Loucy (cell line): Measurements from ENCODE around the gene PKD1L1.

Source experiments
- H2AFZ ChIP-seq: fragments of 200-600 bp; sonication (generic); 2 replicates; pipeline ENCODE4 v1.6.0; 2016; ENCODE audit warnings: antibody characterized with exemption, mild to moderate bottlenecking, low read length, moderate library complexity
- H3F3A ChIP-seq: fragments of 200-600 bp; 2 replicates; pipeline ENCODE4 v1.6.0; 2016; ENCODE audit warnings: antibody characterized with exemption, low read depth, mild to moderate bottlenecking
- H3K27me3 ChIP-seq: fragments of 200-600 bp; sonication (generic); 2 replicates; pipeline ENCODE4 v1.6.1; 2014; ENCODE audit warnings: low read length, mild to moderate bottlenecking; ENCODE audit not compliant: insufficient read depth, poor library complexity, severe bottlenecking
- H3K36me3 ChIP-seq: fragments of 200-600 bp; sonication (generic); 2 replicates; pipeline ENCODE4 v1.6.1; 2016; ENCODE audit warnings: low read length; ENCODE audit not compliant: insufficient read depth
- H3K4me1 ChIP-seq: fragments of 200-600 bp; sonication (generic); 2 replicates; pipeline ENCODE4 v1.5.1; 2014; ENCODE audit warnings: low read length, mild to moderate bottlenecking; ENCODE audit not compliant: insufficient read depth, poor library complexity, severe bottlenecking
- H3K4me2 ChIP-seq: fragments of 200-600 bp; sonication (generic); 2 replicates; pipeline ENCODE4 v1.6.0; 2014; ENCODE audit warnings: antibody characterized with exemption, low read length, low read depth, mild to moderate bottlenecking; ENCODE audit not compliant: poor library complexity, severe bottlenecking
- H3K4me3 ChIP-seq: fragments of 200-600 bp; sonication (generic); 2 replicates; pipeline ENCODE4 v1.5.1; 2014; ENCODE audit warnings: low read length, mild to moderate bottlenecking, mixed read lengths; ENCODE audit not compliant: poor library complexity, severe bottlenecking
- H3K79me2 ChIP-seq: fragments of 200-600 bp; sonication (generic); 2 replicates; pipeline ENCODE4 v1.6.1; 2014; ENCODE audit warnings: low read length; ENCODE audit not compliant: insufficient read depth
- H3K9ac ChIP-seq: fragments of 200-600 bp; sonication (generic); 2 replicates; pipeline ENCODE4 v1.6.0; 2014; ENCODE audit warnings: mild to moderate bottlenecking, low read depth, low read length, moderate library complexity; ENCODE audit not compliant: poor library complexity, severe bottlenecking
- H3K9me2 ChIP-seq: fragments of 200-600 bp; sonication (generic); replicated peaks from 2 replicates; pipeline ENCODE4 v1.6.1; 2016; ENCODE audit warnings: low read depth, low read length, mixed read lengths
- H3K9me3 ChIP-seq: fragments of 200-600 bp; sonication (generic); 2 replicates; pipeline ENCODE4 v1.6.1; 2014; ENCODE audit warnings: mild to moderate bottlenecking, antibody characterized with exemption, low read length, low read depth; ENCODE audit not compliant: insufficient read depth
- H4K20me1 ChIP-seq: fragments of 200-600 bp; sonication (generic); 2 replicates; pipeline ENCODE4 v1.6.0; 2014; ENCODE audit warnings: antibody characterized with exemption, low read length, mild to moderate bottlenecking; ENCODE audit not compliant: insufficient read depth, poor library complexity, severe bottlenecking
- CTCF ChIP-seq: fragments of 200-600 bp; sonication (generic); conservative IDR thresholded peaks from 2 replicates; pipeline ENCODE4 v1.5.1; 2014; ENCODE audit warnings: mild to moderate bottlenecking, antibody characterized with exemption, low read length
- EZH2phosphoT487 ChIP-seq: fragments of 200-600 bp; IDR thresholded peaks from 2 replicates; pipeline ENCODE4 v1.6.1; 2018; ENCODE audit warnings: antibody characterized with exemption, mild to moderate bottlenecking, moderate library complexity, borderline replicate concordance

The PKD1L1 gene

GRCh38 chr7:47970761-47971160 is 22.5 kb upstream of the PKD1L1 start:
- H3K36me3 ChIP-seq = peaks cover 7% of the 10 kb centered on the region; the same call in 1 of the 2 replicates
- H3K27me3 ChIP-seq = no peaks in the 10 kb centered on the region
- TF ChIP-seq EZH2phosphoT487 = no peak
- TF ChIP-seq CTCF = no peak

DNA sequence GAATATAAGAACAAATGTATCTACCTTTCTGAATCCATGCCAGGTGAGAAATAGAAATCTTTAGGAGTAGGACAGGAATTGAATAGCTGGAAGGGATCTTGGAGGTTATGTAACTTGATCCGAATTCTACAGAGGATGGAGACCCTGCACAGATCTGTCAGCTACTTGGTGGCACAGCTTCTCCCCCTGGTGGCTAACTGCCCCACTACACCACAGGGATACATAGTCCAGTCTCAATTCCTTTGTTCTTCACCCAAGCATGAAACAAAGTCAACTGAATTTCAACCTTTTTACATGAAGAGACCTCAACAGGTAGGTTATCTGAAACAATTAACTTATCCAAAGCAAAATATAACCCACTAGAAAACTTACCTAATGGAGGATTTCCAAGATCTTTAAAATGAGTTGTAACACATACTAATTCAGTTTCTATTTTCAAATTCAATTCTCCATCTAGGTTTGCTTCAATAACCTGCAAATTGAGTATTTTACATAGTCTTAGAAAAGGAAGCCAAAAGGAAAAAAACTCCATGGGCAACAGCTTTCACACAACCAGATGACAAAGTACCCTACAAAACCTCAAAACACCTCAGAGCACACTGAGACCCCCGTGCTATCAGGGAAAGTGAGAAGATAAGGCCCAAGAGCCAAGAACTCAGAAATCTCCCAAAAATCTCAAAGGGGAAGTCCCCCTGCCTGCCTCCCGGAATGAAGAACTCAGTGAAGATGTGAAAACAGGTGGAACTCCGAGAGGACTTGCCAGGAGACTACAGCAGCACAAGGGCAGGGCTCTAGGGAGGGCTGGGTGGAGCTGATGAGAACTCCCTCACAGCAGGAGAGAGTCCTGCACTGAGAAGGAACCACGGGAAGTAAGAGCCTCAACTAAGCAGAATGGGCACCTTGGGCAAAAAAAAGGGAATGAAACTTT is 20.8 kb upstream of the PKD1L1 start:
- Histone ChIP-seq H3K9me2 (no peaks in the 10 kb centered on the region), H4K20me1 (no peaks in the 10 kb centered on the region), H3K4me3 (no peak overlapping the region), H3K4me1 (no peaks in the 10 kb centered on the region), H3K36me3 (peaks cover 20% of the 10 kb centered on the region; the same call in 1 of the 2 replicates), H2AFZ (no peak overlapping the region), H3K9ac (no peak overlapping the region), H3K9me3 (no peaks in the 10 kb centered on the region), H3K4me2 (no peak overlapping the region), H3K27me3 (no peaks in the 10 kb centered on the region), H3K79me2 (no peaks in the 10 kb centered on the region), H3F3A (no peaks in the 10 kb centered on the region)
- TF ChIP-seq EZH2phosphoT487 (no peak), CTCF (peak; percentile 92)

More at GRCh38 chr7:47970761-47971160, 22.5 kb upstream of the PKD1L1 start:
- Histone ChIP-seq H3K9me2 (no peaks in the 10 kb centered on the region), H4K20me1 (no peaks in the 10 kb centered on the region), H3K9ac (no peak overlapping the region), H3K79me2 (no peaks in the 10 kb centered on the region), H3K4me2 (no peak overlapping the region), H2AFZ (no peak overlapping the region), H3K4me1 (no peaks in the 10 kb centered on the region), H3K9me3 (no peaks in the 10 kb centered on the region), H3F3A (no peaks in the 10 kb centered on the region), H3K4me3 (no peak overlapping the region)

DNA sequence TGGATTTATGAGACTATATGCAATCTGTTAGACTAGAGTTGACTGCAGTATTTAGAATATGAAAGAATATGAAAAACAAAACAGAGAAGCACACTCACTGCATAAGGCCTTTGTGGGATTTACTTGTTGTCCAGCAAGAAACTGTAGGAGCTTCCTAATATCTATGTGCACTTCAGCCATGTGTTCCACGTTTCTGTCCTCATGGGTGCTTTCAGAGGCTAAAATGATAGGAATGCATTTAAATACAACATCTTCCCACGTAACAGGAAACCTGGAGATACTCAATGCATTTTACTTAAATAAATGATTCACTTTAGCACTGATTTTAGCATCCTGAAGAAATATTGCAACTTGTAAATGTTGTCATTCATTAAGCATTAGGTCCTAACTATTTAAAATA is 19.4 kb upstream of the PKD1L1 start:
- no peaks in the 10 kb centered on the region for H3K27me3 ChIP-seq
- no peaks in the 10 kb centered on the region for H4K20me1 ChIP-seq
- TF ChIP-seq EZH2phosphoT487 = no peak
- TF ChIP-seq CTCF = no peak
- H3K79me2 ChIP-seq = no peaks in the 10 kb centered on the region
- no peak overlapping the region for H3K4me3 ChIP-seq
- no peak overlapping the region for H3K4me2 ChIP-seq
- H3K9ac ChIP-seq = no peak overlapping the region
- no peak overlapping the region for H2AFZ ChIP-seq
- H3K9me3 ChIP-seq = no peaks in the 10 kb centered on the region
- H3K36me3 ChIP-seq = peaks cover 24% of the 10 kb centered on the region; the same call in 1 of the 2 replicates
- H3K4me1 ChIP-seq = no peaks in the 10 kb centered on the region
- H3K9me2 ChIP-seq = no peaks in the 10 kb centered on the region
- H3F3A ChIP-seq = no peaks in the 10 kb centered on the region
